Glomerular visceral epithelial cell (primary cell): ENCODE data around the gene FKBP5.
"Not testable (repeated sequence)": the region's sequence is repeated elsewhere in the genome, so short reads cannot be mapped to it uniquely, and the experiment has no call there.

ENCODE experiments used
- DNase-seq: peaks from one replicate; pipeline ENCODE4 v3.0.0-alpha.2; 2016; ENCODE audit errors: extremely low spot score

Gene FKBP5

GRCh38 chr6:35723587-35723986, 34.9 kb upstream of the FKBP5 start:
- DNase-seq: no peak

GRCh38 chr6:35722121-35722761, 33.5 kb upstream of the FKBP5 start:
- DNase-seq: no peak

- DNase-seq: no peak
Observed at GRCh38 chr6:35719830-35720733, 31.4 kb upstream of the FKBP5 start.

GRCh38 chr6:35719404-35719829, 30.7 kb upstream of the FKBP5 start:
- no peak for DNase-seq

- DNase-seq: no peak
Observed at GRCh38 chr6:35718911-35719381, 30.2 kb upstream of the FKBP5 start.

- no peak for DNase-seq
Observed at GRCh38 chr6:35718375-35718736, 29.6 kb upstream of the FKBP5 start.

GRCh38 chr6:35717449-35718374, 29.0 kb upstream of the FKBP5 start:
- no peak for DNase-seq

GRCh38 chr6:35716798-35717197, 28.1 kb upstream of the FKBP5 start:
- DNase-seq: no peak

GRCh38 chr6:35713006-35713767, 24.5 kb upstream of the FKBP5 start:
- DNase-seq: no peak

GRCh38 chr6:35711731-35712130, 23.0 kb upstream of the FKBP5 start:
- DNase-seq: no peak

GRCh38 chr6:35710241-35710847, 21.6 kb upstream of the FKBP5 start:
- DNase-seq: no peak

GRCh38 chr6:35708585-35708984, 19.9 kb upstream of the FKBP5 start:
- no peak for DNase-seq

GRCh38 chr6:35707714-35708407, 19.1 kb upstream of the FKBP5 start:
- DNase-seq: no peak

- no peak for DNase-seq
Observed at GRCh38 chr6:35706468-35706867, 17.8 kb upstream of the FKBP5 start.

- no peak for DNase-seq
Observed at GRCh38 chr6:35703554-35703953, 14.8 kb upstream of the FKBP5 start.

- no peak for DNase-seq
Observed at GRCh38 chr6:35698858-35699257, 10.1 kb upstream of the FKBP5 start.

GRCh38 chr6:35698430-35698829, 9.7 kb upstream of the FKBP5 start:
- DNase-seq: not testable (repeated sequence)

- no peak for DNase-seq
Observed at GRCh38 chr6:35694462-35694861, 5.7 kb upstream of the FKBP5 start.

- no peak for DNase-seq
Observed at GRCh38 chr6:35691027-35691824, 2.5 kb upstream of the FKBP5 start.
